Vagina (tissue), 2 donors: Measurements from ENCODE around the gene ANXA5.

ENCODE experiments used
- POLR2A ChIP-seq, 2 donors: fragments of 450-650 bp; IDR thresholded peaks; one replicate each; pipeline ENCODE4 v1.6.1; 2017; ENCODE audit warnings: antibody characterized with exemption in 2 of 2, mild to moderate bottlenecking in 2 of 2, moderate library complexity in 2 of 2
- POLR2AphosphoS5 ChIP-seq, 2 donors: sonication (generic); formaldehyde crosslinking; IDR thresholded peaks; one replicate each; pipeline ENCODE4 v1.9.0; 2017; ENCODE audit warnings: antibody characterized with exemption in 2 of 2, mild to moderate bottlenecking in 2 of 2, low read depth in 1 of 2; ENCODE audit not compliant: insufficient read depth in 1 of 2

DNA sequence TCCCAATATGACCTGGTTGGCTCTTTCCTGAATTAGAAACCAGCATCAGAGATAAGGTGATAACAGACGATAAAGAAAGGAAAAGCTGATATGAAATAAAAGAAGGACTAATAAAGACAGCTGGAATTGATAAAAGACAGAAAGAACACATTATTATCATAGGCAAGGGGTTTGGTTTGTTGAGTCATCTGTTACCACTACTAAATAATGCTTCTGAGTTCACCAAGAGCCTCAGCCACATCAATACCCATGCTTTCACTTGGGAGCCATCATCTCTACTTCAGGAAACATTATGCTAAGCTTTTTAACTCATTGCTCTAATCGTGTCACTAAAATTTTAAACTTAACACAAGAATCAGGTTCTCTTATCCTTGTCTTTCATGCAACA lies 27.6 kb downstream of the ANXA5 start:
- no peak for TF ChIP-seq POLR2A (IDR thresholded peaks at IDR 0.05)
- no peak for TF ChIP-seq POLR2AphosphoS5 (IDR thresholded peaks at IDR 0.05; ENCODE audit: insufficient read depth in 1 of 2, low read depth in 1 of 2)
